Dedifferentiated amniotic fluid mesenchymal stem cell (primary cell): Measurements from ENCODE around the gene PDE8B.

Experiments used
- DNase-seq: peaks from one replicate; pipeline ENCODE4 v3.0.0-alpha.2; 2016; ENCODE audit errors: extremely low spot score

The PDE8B gene

GRCh38 chr5:77319117-77319804 is 108.8 kb downstream of the PDE8B start:
- no peak for DNase-seq

- no peak for DNase-seq
Measured at GRCh38 chr5:77321793-77322394, 111.4 kb downstream of the PDE8B start.

DNA sequence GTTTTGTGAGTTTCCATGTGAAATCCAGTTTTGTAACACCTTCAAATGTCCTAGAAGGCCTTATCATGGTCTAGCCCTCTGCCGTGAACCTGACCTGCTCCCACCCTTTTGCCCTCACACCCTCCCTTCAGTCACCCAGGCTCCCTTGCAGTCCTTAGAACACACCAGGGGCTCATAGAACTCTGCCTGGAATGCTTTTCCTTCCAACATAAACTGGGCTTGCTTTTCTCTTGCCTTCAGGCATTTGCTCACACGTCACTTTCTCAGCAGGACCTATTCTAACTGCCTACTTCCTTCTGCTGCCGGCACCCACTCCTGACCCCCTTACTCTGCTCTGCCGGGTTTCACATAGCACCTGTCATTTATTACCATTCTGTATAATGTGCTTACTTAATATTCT is 111.9 kb downstream of the PDE8B start:
- no peak for DNase-seq

DNA sequence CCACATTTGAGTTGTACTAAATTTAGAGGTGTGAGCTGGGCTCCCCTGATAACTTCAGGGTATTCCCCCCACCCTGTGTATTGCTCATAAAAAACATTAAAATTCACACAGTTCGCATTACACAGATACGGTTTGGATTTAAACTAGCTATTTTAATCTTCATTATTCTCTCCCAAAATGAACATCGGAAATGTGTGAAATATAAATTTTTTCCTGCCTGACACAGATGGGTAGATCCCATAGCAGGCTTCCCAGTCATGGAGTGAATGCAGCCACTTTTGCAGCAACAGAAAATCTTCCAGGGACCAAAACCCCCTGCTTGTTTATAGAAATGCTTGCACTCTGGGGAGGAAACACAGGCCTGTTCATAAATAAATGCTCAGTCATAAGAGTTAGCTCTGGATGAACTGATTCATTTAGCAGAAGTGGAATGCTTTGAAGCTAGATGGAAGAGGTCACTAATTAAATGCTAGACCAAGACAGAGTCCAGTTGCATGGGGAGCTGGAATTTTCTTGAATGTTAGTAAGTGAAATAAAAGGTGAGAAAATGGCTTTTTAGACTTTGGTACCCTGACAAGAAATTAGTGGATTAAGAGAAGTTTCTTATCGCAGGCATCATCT is 115.6 kb downstream of the PDE8B start:
- DNase-seq: no peak

DNA sequence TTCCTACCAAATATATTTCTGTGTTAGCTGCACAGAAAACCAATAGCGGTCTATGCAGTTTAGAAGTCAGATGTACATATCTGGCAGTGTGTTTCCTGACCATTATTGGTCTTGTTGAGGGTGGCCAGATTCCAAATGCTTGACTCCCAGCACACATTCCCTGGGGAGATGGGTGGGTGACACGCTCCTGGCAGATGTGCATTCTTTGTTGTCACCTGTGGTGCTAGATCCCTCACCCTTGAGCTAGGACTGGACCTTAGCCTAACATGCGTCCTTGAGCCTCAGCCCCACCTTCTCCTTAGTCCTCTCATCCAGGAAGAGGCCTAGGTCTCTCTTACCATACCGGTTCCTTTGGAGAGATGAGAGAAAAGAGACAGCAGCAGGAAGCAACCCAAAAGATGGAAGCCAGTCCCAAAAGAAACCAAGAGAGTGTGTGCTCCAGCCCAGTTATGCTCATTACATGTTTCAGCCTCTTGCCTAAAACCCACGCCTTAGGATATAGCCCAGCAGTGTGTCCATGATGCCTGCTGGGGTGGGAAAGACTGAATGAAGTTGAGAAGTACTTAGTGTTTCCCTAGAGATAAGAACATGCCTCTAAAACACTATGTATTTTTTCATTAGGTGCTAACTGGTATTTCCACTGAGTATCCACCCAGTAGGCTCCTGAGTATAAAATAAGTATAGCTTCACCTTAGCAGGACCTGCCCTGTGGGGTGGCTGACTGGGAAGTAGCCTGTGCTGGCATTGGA is 116.7 kb downstream of the PDE8B start:
- DNase-seq: no peak

- no peak for DNase-seq
Measured at GRCh38 chr5:77328930-77329647, 118.6 kb downstream of the PDE8B start.

- no peak for DNase-seq
Measured at GRCh38 chr5:77329664-77330430, 119.4 kb downstream of the PDE8B start.

- no peak for DNase-seq
Measured at GRCh38 chr5:77333036-77333435, 122.6 kb downstream of the PDE8B start.

GRCh38 chr5:77333451-77334123 is 123.1 kb downstream of the PDE8B start:
- no peak for DNase-seq

GRCh38 chr5:77337246-77337645 is 126.8 kb downstream of the PDE8B start:
- DNase-seq: no peak

DNA sequence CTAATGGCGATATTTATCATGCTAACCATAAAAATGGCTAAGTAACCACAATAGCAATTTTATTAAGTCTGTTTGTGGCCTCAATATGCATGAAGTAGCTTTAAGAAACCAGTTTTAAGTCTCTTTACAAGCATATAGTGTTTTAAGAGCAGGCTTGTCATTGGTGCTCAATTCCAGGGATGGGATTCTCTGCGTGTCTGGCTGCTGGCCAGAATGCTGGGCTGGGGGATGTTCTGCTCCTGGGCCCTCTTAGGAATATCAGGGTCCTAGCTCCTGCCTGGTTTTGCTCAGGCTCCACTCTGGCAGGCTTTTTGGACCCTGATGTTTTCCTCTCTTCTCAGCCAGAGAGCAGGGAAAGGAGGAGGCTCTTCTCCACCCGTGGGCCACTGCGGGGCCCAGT is 127.2 kb downstream of the PDE8B start:
- no peak for DNase-seq

- no peak for DNase-seq
Measured at GRCh38 chr5:77339337-77339890, 128.9 kb downstream of the PDE8B start.

DNA sequence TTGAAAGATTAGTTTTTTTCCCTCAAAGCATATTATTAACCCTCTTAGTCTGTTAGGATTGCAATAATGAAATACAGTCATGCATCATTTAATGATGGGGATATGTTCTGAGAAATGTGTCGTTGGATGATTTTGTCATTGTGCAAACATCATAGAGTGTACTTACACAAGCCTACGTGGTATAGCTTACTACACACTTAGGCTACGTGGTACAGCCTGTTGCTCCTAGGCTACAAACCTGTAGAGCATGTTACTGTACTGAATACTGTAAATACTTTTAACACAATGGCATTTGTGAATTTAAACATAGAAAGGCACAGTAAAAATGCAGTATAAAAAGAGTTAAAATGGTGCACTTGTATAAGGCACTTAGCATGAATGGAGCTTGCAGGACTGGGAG is 132.7 kb downstream of the PDE8B start:
- DNase-seq: no peak

DNA sequence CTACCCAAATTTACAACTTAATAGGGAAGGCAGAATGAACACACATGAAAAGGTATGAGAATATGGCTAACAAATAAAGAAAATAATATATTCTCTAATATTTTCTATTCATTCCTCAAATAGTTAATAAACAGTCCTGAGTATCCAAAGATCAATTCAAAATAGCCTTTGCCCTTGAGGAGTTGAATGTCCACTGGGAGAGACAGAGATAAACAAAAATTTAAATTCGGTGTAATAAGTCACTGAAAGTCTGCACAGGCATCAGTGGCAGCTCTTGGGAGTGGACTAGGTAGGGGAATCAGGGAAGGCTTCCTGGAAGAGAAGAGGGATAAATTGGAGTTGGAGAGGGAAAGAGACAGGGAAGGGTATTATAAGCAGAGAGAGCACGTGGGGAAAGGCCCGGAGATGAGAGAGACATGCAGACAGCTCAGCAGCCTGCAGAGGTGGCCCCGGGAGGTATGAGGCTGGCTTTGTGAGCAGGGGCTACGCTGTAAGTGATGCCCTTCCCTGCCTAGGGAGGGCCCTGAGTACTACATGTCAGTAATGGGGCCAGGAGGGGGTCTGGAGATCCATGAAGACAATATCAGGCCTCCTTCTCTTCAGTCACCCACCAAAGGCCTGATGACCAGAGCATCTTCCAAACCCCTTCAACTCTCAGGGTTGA is 137.1 kb downstream of the PDE8B start:
- no peak for DNase-seq

DNA sequence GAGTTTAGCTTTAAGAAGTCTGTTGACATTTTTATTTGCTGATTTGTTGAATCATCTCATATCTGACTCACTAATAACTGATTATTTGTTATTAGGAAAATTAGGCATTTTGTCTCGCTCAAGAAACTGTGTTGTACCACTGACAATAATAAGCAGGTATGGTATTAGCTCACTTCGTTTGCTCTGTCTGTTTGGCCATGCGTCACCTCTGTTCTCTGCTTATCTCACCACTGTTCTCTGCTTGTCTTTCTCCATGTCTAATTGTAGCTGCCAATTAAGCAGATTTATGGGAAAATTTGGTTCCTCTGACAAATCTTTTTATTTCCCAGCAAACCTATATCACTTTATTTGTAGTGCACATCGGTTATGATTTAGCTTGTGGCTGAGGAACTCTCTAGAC is 142.8 kb downstream of the PDE8B start:
- no peak for DNase-seq

- DNase-seq: no peak
Measured at GRCh38 chr5:77354454-77354853, 144.0 kb downstream of the PDE8B start.

GRCh38 chr5:77355080-77355479 is 144.6 kb downstream of the PDE8B start:
- DNase-seq: no peak

DNA sequence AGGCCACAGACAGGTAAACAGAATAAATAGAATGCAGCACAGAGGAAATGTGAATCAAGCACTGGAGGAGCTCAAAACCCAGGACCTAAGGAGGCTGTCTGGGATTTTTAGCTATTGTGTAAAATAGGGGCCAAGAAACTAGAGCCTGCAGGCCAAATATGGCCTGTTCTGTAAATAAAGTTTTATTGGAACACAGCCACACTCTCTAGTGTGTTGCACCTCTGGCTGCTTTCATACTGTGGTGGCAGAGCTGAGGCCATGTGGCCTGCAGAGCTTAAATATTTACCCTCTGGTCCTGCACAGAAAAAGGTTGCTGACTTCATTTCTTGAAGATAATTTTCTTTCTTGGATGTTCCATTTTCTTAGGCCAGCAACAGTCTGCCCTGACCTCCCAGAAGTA is 145.3 kb downstream of the PDE8B start:
- no peak for DNase-seq

DNA sequence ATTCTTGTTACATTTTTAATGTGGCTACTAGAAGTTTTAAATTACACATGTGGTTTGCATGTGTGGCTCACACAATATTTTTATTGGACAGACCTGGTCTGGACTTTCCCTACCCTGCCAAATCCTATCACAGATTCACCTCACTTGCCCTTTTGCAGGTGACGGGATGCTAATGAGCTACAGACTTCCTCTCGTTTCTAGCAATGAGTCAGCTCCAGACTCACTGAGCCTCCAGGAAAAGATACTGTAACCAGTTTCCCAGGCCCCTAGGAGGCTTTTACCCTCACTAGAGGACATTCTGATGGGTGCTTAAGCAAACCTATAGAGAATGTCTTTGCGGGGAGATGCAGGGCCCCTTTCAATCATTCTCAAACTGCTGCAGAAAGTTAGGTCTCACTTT is 146.3 kb downstream of the PDE8B start:
- DNase-seq: no peak
